Right lobe of liver (tissue), 6 donors: ENCODE measurements around the gene LRRC45. TPM values are rescaled to one million over a fixed set of nuclear protein-coding genes. Genes with fewer than 3 reads are reported as not detected.

Experiments
- ATAC-seq, 4 donors: fragments of 200-7000 bp; cut with Tn5 transposase; one replicate each; pipeline ENCODE4 v1.9.1; 2020; ENCODE audit warnings: mild to moderate bottlenecking in 4 of 4, moderate library complexity in 4 of 4
- DNase-seq, 3 donors: peaks; one replicate each; pipeline ENCODE4 v3.0.0-alpha.2; 2020
- H3K27ac ChIP-seq, 3 donors: fragments of 200-600 bp; one replicate each; pipeline ENCODE4 v1.8.0; 2022
- H3K27me3 ChIP-seq, 2 donors: fragments of 200-600 bp; one replicate each; pipeline ENCODE4 v1.8.0; 2022
- H3K36me3 ChIP-seq, 4 donors: fragments of 200-600 bp; sonication (generic) in 1 of 4; one replicate each; pipeline versions ENCODE4 v1.5.1 to v1.8.0; 2017 to 2022; ENCODE audit warnings: control low read depth in 1 of 4
- H3K4me1 ChIP-seq, 4 donors: fragments of 200-600 bp; sonication (generic) in 1 of 4; one replicate each; pipeline versions ENCODE4 v1.5.1 to v1.8.0; 2017 to 2022; ENCODE audit warnings: control low read depth in 1 of 4
- H3K4me3 ChIP-seq, 3 donors: fragments of 200-600 bp; one replicate each; pipeline ENCODE4 v1.8.0; 2022
- H3K9me3 ChIP-seq, 4 donors: fragments of 200-600 bp; sonication (generic) in 1 of 4; one replicate each; pipeline versions ENCODE4 v1.5.1 to v1.8.0; 2017 to 2022; ENCODE audit warnings: control low read depth in 1 of 4
- CTCF ChIP-seq, 4 donors: fragments of 200-600 bp in 3 of 4; fragments of 450-650 bp in 1 of 4; IDR thresholded peaks; one replicate each; pipeline versions ENCODE4 v1.5.1 to v1.8.0; 2016 to 2022; ENCODE audit warnings: antibody characterized with exemption in 4 of 4, mild to moderate bottlenecking in 2 of 4
- POLR2A ChIP-seq: fragments of 450-650 bp; IDR thresholded peaks from one replicate; pipeline ENCODE4 v1.6.1; 2017; ENCODE audit warnings: antibody characterized with exemption, mild to moderate bottlenecking
- WGBS: methylation state at CpG from one replicate; pipeline ENCODE4 v1.1.6; 2018; ENCODE audit warnings: low coverage, low lambda C conversion rate; ENCODE audit not compliant: insufficient coverage; ENCODE audit errors: missing lambda C conversion rate; 5-methylcytosine and 5-hydroxymethylcytosine counted together
- intact Hi-C, 2 donors: fragments of 100-400 bp; cut with DNase I; formaldehyde crosslinking; loops; one replicate each; pipeline versions ENCODE4 v1.11.2 to v1.14.1; 2022
- total RNA-seq, 6 experiments: library from RNA; depleted of rRNA in 2 of 6; stranded (reverse); fragments of >200 nt in 2 of 6; fragmentation: NEBNext Ultra II Directional in 3 of 6; extraction: Animal tissue kit (Norgen Biotek cat#: 25700) in 3 of 6; gene quantifications; one replicate each; pipeline versions ENCODE4 v1.1.0 to v1.2.4, GENCODE V29; 2016 to 2023
- donor health status: DM: no; HTN: yes; CAD: no.
- donor health status: DM: no; HTN: no; CAD: no.
- donor health status: DM: no; HTN: no; CAD: no.
- donor health status: DM: no; HTN: yes; CAD: no.
- donor health status: DM: no; HTN: yes; CAD: no.

Gene LRRC45
- total RNA-seq, 6 experiments from 2014 or later, result 4.9 to 15.6 (median 11.9) TPM

GRCh38 chr17:82007495-82008257 lies 15.4 kb upstream of the LRRC45 start:
- H3K4me1 ChIP-seq, result no peaks in the 10 kb centered on the region
- no peak overlapping the region for H3K4me3 ChIP-seq
- H3K9me3 ChIP-seq, result no peaks in the 10 kb centered on the region
- intact Hi-C loops, result no loop called here
- WGBS, result 60% methylated on average over 1 of the region's 30 CpGs
- TF ChIP-seq CTCF (IDR thresholded peaks at IDR 0.05), result no peak
- no peak for TF ChIP-seq POLR2A
- H3K27me3 ChIP-seq, result no peaks in the 10 kb centered on the region
- DNase-seq (no peak), ATAC-seq (no peak)
- peaks cover 0 to 9% (median 0%) of the 10 kb centered on the region in 4 donors for H3K36me3 ChIP-seq
- H3K27ac ChIP-seq, result no peak overlapping the region

GRCh38 chr17:82008258-82008940 lies 14.7 kb upstream of the LRRC45 start:
- no peaks in the 10 kb centered on the region for H3K9me3 ChIP-seq
- H3K4me1 ChIP-seq, result no peaks in the 10 kb centered on the region
- no peak for ATAC-seq
- no peaks in the 10 kb centered on the region for H3K27me3 ChIP-seq
- TF ChIP-seq POLR2A (no peak), CTCF (IDR thresholded peaks at IDR 0.05) (no peak)
- no peak overlapping the region for H3K4me3 ChIP-seq
- peaks cover 0 to 9% (median 0%) of the 10 kb centered on the region in 4 donors for H3K36me3 ChIP-seq
- no CpG with 5 or more reads among the region's 26 CpGs for WGBS
- intact Hi-C loops, result no loop called here
- H3K27ac ChIP-seq, result no peak overlapping the region
- DNase-seq, result no peak

GRCh38 chr17:82008941-82009405 lies 14.1 kb upstream of the LRRC45 start:
- H3K27me3 ChIP-seq, result no peaks in the 10 kb centered on the region
- no peak for TF ChIP-seq CTCF (IDR thresholded peaks at IDR 0.05)
- H3K9me3 ChIP-seq, result no peaks in the 10 kb centered on the region
- H3K4me3 ChIP-seq, result no peak overlapping the region
- H3K27ac ChIP-seq, result no peak overlapping the region
- H3K4me1 ChIP-seq, result no peaks in the 10 kb centered on the region
- DNase-seq, result no peak
- H3K36me3 ChIP-seq, result peaks cover 0 to 9% (median 0%) of the 10 kb centered on the region in 4 donors
- no CpG with 5 or more reads among the region's 28 CpGs for WGBS
- ATAC-seq, result no peak
- intact Hi-C loops, result no loop called here

GRCh38 chr17:82009413-82009812 lies 13.7 kb upstream of the LRRC45 start:
- Histone ChIP-seq H3K9me3 (no peaks in the 10 kb centered on the region), H3K27me3 (no peaks in the 10 kb centered on the region), H3K36me3 (peaks cover 0 to 9% (median 0%) of the 10 kb centered on the region in 4 donors), H3K27ac (no peak overlapping the region), H3K4me1 (no peaks in the 10 kb centered on the region), H3K4me3 (no peak overlapping the region)
- 62% methylated on average over 5 of the region's 15 CpGs for WGBS
- TF ChIP-seq CTCF (IDR thresholded peaks at IDR 0.05), result no peak
- TF ChIP-seq POLR2A, result no peak
- DNase-seq (no peak), ATAC-seq (no peak)
- intact Hi-C loops, result no loop called here
